Stomach smooth muscle (tissue), 2 donors: ENCODE measurements around the gene PDXDC1.
A peak's percentile ranks its signal among the peaks of the same experiment; 100 is the strongest.
"Not testable (repeated sequence)": the region's sequence is repeated elsewhere in the genome, so short reads cannot be mapped to it uniquely, and the experiment has no call there.

Source experiments
- H3K27ac ChIP-seq: one replicate; pipeline ENCODE4 v1.7.0; 2013; ENCODE audit warnings: mild to moderate bottlenecking, low read length, inconsistent platforms
- H3K27me3 ChIP-seq, 2 donors: one replicate each; pipeline ENCODE4 v1.7.0; 2013; ENCODE audit warnings: low read length in 2 of 2; ENCODE audit not compliant: insufficient read depth in 2 of 2, control insufficient read depth in 1 of 2
- H3K36me3 ChIP-seq, 2 donors: one replicate each; pipeline ENCODE4 v1.7.0; 2013; ENCODE audit warnings: low read length in 2 of 2; ENCODE audit not compliant: control insufficient read depth in 2 of 2, insufficient read depth in 2 of 2
- H3K4me1 ChIP-seq: one replicate; pipeline ENCODE4 v1.7.0; 2013; ENCODE audit warnings: low read length; ENCODE audit not compliant: control insufficient read depth, insufficient read depth
- H3K4me3 ChIP-seq, 2 donors: one replicate each; pipeline ENCODE4 v1.7.0; 2013; ENCODE audit warnings: low read length in 2 of 2
- H3K9ac ChIP-seq, 2 donors: one replicate each; pipeline ENCODE4 v1.7.0; 2013; ENCODE audit warnings: low read length in 2 of 2, mild to moderate bottlenecking in 1 of 2
- H3K9me3 ChIP-seq, 2 donors: one replicate each; pipeline ENCODE4 v1.7.0; 2013; ENCODE audit warnings: low read length in 2 of 2; ENCODE audit not compliant: control insufficient read depth in 2 of 2
- donor health status: healthy.
- donor health status: Pancreatic carcinoma.

The PDXDC1 gene

GRCh38 chr16:15044286-15044685 is 69.5 kb downstream of the PDXDC1 start:
- Histone ChIP-seq H3K9me3 (no peaks in the 10 kb centered on the region), H3K27ac (no peak overlapping the region), H3K27me3 (no peaks in the 10 kb centered on the region), H3K4me3 (no peak overlapping the region), H3K9ac (no peak overlapping the region), H3K36me3 (peaks cover 16 to 34% of the 10 kb centered on the region in 2 donors), H3K4me1 (peaks cover 4% of the 10 kb centered on the region)

- H3K9me3 ChIP-seq, H3K27me3 ChIP-seq, H3K9ac ChIP-seq, H3K4me1 ChIP-seq, H3K27ac ChIP-seq, H3K4me3 ChIP-seq: not testable (repeated sequence)
- H3K36me3 ChIP-seq = peaks cover 8 to 24% of the 10 kb centered on the region in 2 donors
Measured at GRCh38 chr16:15045270-15045669, 70.4 kb downstream of the PDXDC1 start.

- Histone ChIP-seq H3K4me1 (no peaks in the 10 kb centered on the region), H3K36me3 (peaks cover 3 to 18% of the 10 kb centered on the region in 2 donors), H3K27me3 (no peaks in the 10 kb centered on the region), H3K4me3 (no peak overlapping the region), H3K9ac (no peak overlapping the region), H3K9me3 (no peaks in the 10 kb centered on the region), H3K27ac (no peak overlapping the region)
Measured at GRCh38 chr16:15046692-15047376, 72.0 kb downstream of the PDXDC1 start.

- Histone ChIP-seq H3K9me3 (no peaks in the 10 kb centered on the region), H3K9ac (no peak overlapping the region), H3K27me3 (no peaks in the 10 kb centered on the region), H3K4me3 (no peak overlapping the region), H3K4me1 (peaks cover 6% of the 10 kb centered on the region), H3K27ac (no peak overlapping the region), H3K36me3 (peaks cover 3 to 13% of the 10 kb centered on the region in 2 donors)
Measured at GRCh38 chr16:15049581-15050180, 74.9 kb downstream of the PDXDC1 start.

GRCh38 chr16:15050440-15050839 is 75.6 kb downstream of the PDXDC1 start:
- peaks cover 3 to 13% of the 10 kb centered on the region in 2 donors for H3K36me3 ChIP-seq
- H3K4me1 ChIP-seq, H3K9ac ChIP-seq, H3K27me3 ChIP-seq, H3K9me3 ChIP-seq, H3K4me3 ChIP-seq, H3K27ac ChIP-seq: not testable (repeated sequence)

- Histone ChIP-seq H3K27me3 (no peaks in the 10 kb centered on the region), H3K9me3 (no peaks in the 10 kb centered on the region), H3K4me1 (peaks cover 12% of the 10 kb centered on the region), H3K9ac (no peak overlapping the region), H3K36me3 (peaks cover 3 to 10% of the 10 kb centered on the region in 2 donors), H3K27ac (no peak overlapping the region), H3K4me3 (no peak overlapping the region)
Measured at GRCh38 chr16:15051387-15051951, 76.6 kb downstream of the PDXDC1 start.

- Histone ChIP-seq H3K9ac (no peak overlapping the region), H3K27me3 (no peaks in the 10 kb centered on the region), H3K36me3 (no peaks in the 10 kb centered on the region), H3K9me3 (no peaks in the 10 kb centered on the region), H3K27ac (no peak overlapping the region), H3K4me3 (no peak overlapping the region), H3K4me1 (peaks cover 13% of the 10 kb centered on the region)
Measured at GRCh38 chr16:15052747-15053476, 78.1 kb downstream of the PDXDC1 start.

GRCh38 chr16:15053904-15054303 is 79.1 kb downstream of the PDXDC1 start:
- Histone ChIP-seq H3K27ac (peak overlapping the region; percentile 24), H3K9ac (no peak overlapping the region), H3K36me3 (peaks cover under 1 to 2% of the 10 kb centered on the region in 2 donors), H3K27me3 (no peaks in the 10 kb centered on the region), H3K4me3 (no peak overlapping the region), H3K9me3 (no peaks in the 10 kb centered on the region), H3K4me1 (peaks cover 13% of the 10 kb centered on the region)

- peak overlapping the region; percentile 24 for H3K27ac ChIP-seq
- peaks cover 13% of the 10 kb centered on the region for H3K4me1 ChIP-seq
- no peaks in the 10 kb centered on the region for H3K27me3 ChIP-seq
- peak overlapping the region; percentile 83 to 86 for H3K4me3 ChIP-seq
- H3K36me3 ChIP-seq = peaks cover 5 to 8% of the 10 kb centered on the region in 2 donors
- H3K9me3 ChIP-seq = no peaks in the 10 kb centered on the region
- peak overlapping the region; percentile 73 to 81 for H3K9ac ChIP-seq
Measured at GRCh38 chr16:15054357-15055140, 79.7 kb downstream of the PDXDC1 start.
